ENCODE data around the gene ADAM23.

Gene ADAM23

DNA sequence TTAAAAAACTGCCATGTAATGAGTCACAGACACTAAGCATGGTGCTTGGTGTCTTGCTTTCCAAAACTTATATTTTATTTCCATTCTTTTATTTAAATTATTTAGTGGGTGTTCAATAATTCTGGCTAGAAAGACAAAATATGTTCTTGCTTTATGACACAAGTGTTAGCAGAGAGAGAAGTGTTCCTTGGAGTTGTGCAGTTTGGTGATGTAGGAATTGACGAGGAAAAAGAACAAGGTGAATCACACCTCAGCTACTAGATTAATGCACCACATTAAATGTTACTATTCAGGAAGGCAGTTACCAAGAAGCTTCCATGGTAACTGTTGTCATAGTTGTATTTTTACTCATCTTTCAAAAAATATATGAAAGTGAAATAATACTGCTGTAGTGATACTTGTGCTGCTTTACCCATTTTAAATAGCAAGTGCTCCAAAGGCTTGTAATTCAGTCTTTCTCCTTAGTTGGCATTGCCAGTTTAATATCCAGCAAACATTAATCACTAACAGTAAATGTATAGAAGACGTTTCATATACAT is 28.3 kb downstream of the ADAM23 start:
- in situ Hi-C loops (cut with MboI; ENCODE audit: low sequenced_read_pairs, unreplicated experiment) = no loop called here
- DNase-seq (ENCODE audit: low spot score) = no peak
- no peak for TF ChIP-seq CTCF (IDR thresholded peaks at IDR 0.05; ENCODE audit: borderline replicate concordance, control extremely low read depth, extremely low read depth, insufficient read depth, missing control alignments)

GRCh38 chr2:206472094-206472493 is 28.8 kb downstream of the ADAM23 start:
- DNase-seq (ENCODE audit: low spot score) = no peak
- in situ Hi-C loops (cut with MboI; ENCODE audit: low sequenced_read_pairs, unreplicated experiment) = no loop called here
- TF ChIP-seq CTCF (IDR thresholded peaks at IDR 0.05; ENCODE audit: borderline replicate concordance, control extremely low read depth, extremely low read depth, insufficient read depth, missing control alignments) = no peak

DNA sequence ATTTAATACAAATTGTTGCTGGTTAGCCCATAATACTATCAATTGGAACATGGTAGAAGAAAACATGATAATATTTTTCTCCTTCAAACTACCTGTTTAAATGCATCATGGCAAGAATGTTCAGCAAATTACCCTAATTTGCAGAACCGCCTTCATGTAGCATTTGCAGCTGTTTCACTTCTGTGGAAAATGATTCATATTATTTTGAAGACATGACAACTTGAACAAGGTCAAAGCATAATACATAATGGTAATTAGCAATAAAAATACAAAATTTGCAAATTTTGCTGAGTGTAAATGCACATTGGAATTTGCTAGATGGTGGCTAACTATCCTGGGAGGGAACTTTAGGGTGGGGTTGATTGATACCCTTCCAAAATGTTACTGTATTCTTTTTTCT is 30.8 kb downstream of the ADAM23 start:
- DNase-seq (ENCODE audit: low spot score) = no peak
- no peak for TF ChIP-seq CTCF (IDR thresholded peaks at IDR 0.05; ENCODE audit: borderline replicate concordance, control extremely low read depth, extremely low read depth, insufficient read depth, missing control alignments)
- in situ Hi-C loops (cut with MboI; ENCODE audit: low sequenced_read_pairs, unreplicated experiment) = no loop called here

GRCh38 chr2:206477296-206477695 is 34.0 kb downstream of the ADAM23 start:
- no peak for TF ChIP-seq CTCF (IDR thresholded peaks at IDR 0.05; ENCODE audit: borderline replicate concordance, control extremely low read depth, extremely low read depth, insufficient read depth, missing control alignments)
- DNase-seq (ENCODE audit: low spot score) = no peak
- in situ Hi-C loops (cut with MboI; ENCODE audit: low sequenced_read_pairs, unreplicated experiment) = no loop called here

- in situ Hi-C loops (cut with MboI; ENCODE audit: low sequenced_read_pairs, unreplicated experiment) = no loop called here
- TF ChIP-seq CTCF (IDR thresholded peaks at IDR 0.05; ENCODE audit: borderline replicate concordance, control extremely low read depth, extremely low read depth, insufficient read depth, missing control alignments) = no peak
- DNase-seq (ENCODE audit: low spot score) = no peak
These were observed 35.0 kb downstream of the ADAM23 start for GRCh38 chr2:206478340-206478739.

DNA sequence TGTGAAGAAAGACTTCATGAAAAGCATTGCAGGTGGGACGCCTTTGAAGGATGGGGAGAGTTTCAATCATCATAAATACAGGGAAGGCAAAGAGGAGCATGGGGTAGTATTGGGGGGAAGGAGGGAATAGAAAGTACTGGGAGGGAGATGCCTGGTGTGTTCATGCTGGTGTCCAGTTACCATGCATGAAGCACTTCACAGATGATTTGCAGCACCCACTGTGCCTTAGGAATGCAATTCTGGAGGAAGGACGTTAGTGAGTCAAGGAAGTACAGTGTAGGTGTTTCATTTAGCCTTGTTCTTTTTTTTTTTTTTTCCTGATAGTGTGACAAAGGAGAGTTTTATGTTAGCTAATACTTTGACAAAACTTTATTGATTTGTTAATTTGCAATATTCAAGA is 36.8 kb downstream of the ADAM23 start:
- no peak for DNase-seq (ENCODE audit: low spot score)
- no peak for TF ChIP-seq CTCF (IDR thresholded peaks at IDR 0.05; ENCODE audit: borderline replicate concordance, control extremely low read depth, extremely low read depth, insufficient read depth, missing control alignments)
- in situ Hi-C loops (cut with MboI; ENCODE audit: low sequenced_read_pairs, unreplicated experiment) = no loop called here

- no peak for TF ChIP-seq CTCF (IDR thresholded peaks at IDR 0.05; ENCODE audit: borderline replicate concordance, control extremely low read depth, extremely low read depth, insufficient read depth, missing control alignments)
- in situ Hi-C loops (cut with MboI; ENCODE audit: low sequenced_read_pairs, unreplicated experiment) = no loop called here
- no peak for DNase-seq (ENCODE audit: low spot score)
These were observed 37.3 kb downstream of the ADAM23 start for GRCh38 chr2:206480620-206481019.
